Islet precursor cell (in vitro differentiated cells): ENCODE measurements around the gene RNF13.

Experiments
- DNase-seq: peaks from one replicate; pipeline ENCODE4 v3.0.0-alpha.2; 2018

The RNF13 gene

DNA sequence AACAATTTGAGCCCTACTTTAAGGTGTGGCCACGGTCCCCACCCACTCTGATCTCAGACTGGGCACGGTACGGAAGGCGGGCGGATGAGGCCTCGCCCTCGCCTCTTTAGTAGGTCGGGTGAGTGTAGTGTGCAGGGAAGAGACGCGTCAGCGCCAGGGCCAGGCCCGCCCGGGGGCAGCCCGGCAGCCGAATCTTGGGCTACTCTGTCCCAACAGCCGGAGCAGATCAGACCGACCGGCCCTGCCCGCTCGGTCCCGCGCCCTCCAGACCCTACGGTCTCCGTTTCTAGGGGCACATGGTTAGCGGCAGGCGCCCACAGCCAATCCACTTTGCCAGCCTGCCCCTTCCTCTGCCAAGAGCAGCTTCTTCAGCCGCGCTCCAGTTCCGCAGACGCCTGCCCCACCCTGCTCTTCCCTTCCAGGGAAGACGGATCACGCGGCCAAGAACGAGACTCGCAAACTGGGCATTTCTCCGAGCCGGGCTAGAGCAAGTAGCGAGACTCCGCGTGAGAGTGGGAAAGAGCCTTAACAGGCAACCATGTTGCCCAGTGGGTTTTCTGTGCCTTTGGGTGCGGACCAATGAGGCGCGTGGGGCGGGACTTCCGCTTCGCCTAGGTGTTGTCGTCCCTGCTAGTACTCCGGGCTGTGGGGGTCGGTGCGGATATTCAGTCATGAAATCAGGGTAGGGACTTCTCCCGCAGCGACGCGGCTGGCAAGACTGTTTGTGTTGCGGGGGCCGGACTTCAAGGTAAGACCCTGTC lies at the start of gene RNF13:
RNF13 (plus strand) TSS at position 610 of the 761 bp plus-strand sequence. CDS start 32,812 bp downstream, outside the sequence.
- DNase-seq: peak; percentile 97

- no peak for DNase-seq
Measured at GRCh38 chr3:149763565-149764195, 49.3 kb upstream of the RNF13 start.

DNA sequence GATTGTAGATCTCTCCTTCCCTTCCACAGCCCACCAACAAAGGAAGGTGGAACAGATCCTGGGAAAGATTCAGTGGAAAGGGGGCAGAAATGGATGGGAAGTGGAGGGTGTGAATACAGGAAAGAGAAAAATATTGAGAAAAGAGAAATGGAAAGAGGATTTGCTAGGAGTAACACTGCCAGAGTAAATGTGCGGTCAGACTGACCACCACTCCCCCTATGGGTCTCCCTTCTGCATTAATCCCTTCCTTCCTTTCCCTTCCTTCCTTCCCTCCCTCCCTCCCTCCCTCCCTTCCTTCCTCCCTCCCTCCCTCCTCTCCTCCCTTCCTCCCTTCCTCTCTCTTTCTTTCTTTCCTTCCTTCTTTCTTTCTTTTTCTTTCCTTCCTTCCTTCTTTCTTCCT lies 48.7 kb upstream of the RNF13 start:
- DNase-seq: no peak

DNA sequence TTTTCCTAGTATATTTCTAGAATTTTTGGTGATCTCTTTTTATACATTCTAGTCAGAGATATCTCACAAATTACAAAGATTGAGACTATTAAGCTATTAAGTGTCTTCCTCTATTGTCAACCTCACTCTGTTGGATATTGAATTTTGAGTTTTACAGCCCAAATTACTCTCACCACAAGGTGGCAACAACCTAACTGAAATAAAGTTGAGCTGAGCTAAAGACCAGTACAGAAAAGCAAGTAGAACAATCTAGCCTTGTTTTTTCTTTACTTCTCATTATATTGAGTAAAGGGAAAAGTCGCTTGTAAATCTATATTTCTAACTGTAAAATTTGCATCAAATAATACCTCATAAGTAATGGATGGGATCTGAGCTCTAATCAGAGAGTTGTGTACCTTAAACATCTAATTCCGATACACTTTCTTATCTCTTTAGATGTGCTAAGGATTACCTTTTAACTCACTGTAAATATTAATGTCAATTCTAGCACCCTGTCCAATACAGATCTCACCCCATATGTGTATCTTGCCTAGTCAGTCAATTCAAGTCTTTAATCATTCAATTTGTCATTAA lies 47.2 kb upstream of the RNF13 start:
- no peak for DNase-seq

DNA sequence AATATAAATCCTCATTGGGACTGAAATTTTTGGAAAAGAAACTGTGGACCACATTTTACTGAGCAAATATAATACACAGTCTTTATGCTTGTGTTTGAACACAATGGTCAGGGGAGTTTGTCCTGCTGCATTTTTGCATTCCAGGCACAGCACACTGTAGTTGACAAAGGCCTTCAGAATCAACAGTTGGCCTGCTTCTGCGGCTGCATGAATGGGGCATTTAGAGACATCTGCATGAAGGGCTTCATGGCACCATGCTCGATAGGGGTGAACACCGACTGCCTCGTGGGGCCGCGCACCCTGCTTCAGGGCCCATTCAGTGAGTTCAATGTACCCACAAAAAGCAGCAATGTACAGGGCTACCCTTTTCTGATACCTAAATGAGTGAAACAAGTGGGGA lies 45.3 kb upstream of the RNF13 start:
- no peak for DNase-seq

- DNase-seq: no peak
Measured at GRCh38 chr3:149768704-149769103, 44.3 kb upstream of the RNF13 start.

GRCh38 chr3:149770246-149770645 lies 42.8 kb upstream of the RNF13 start:
- DNase-seq: no peak

DNA sequence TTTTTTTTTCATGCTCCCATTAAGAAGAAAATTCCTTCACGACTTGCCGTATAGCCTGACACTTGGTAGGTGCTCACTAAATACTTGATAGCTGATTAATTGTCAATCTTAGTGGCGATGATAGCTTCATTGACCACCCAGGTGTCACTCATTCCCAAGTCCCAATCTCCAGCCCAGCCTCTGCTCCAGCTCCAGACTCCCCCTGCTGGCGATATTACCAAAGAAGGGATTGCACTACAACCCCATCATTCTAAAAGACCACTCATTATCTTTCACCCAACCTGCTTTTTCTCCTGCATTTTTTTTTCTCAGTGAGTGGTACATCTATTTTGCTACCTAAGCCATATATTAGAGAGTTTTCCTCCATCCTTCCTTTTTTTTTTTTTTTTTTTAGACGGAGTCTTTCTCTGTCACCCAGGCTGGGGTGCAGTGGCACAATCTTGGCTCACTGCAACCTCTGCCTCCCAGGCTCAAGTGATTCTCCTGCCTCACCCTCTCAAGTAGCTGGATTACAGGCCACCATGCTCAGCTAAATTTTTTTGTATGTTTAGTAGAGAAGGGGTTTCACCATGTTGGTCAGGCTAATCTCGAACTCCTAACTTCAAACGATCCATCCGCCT lies 41.3 kb upstream of the RNF13 start:
- peak; percentile 66 for DNase-seq

GRCh38 chr3:149772861-149773260 lies 40.2 kb upstream of the RNF13 start:
- no peak for DNase-seq

GRCh38 chr3:149776170-149776569 lies 36.8 kb upstream of the RNF13 start:
- DNase-seq: no peak

DNA sequence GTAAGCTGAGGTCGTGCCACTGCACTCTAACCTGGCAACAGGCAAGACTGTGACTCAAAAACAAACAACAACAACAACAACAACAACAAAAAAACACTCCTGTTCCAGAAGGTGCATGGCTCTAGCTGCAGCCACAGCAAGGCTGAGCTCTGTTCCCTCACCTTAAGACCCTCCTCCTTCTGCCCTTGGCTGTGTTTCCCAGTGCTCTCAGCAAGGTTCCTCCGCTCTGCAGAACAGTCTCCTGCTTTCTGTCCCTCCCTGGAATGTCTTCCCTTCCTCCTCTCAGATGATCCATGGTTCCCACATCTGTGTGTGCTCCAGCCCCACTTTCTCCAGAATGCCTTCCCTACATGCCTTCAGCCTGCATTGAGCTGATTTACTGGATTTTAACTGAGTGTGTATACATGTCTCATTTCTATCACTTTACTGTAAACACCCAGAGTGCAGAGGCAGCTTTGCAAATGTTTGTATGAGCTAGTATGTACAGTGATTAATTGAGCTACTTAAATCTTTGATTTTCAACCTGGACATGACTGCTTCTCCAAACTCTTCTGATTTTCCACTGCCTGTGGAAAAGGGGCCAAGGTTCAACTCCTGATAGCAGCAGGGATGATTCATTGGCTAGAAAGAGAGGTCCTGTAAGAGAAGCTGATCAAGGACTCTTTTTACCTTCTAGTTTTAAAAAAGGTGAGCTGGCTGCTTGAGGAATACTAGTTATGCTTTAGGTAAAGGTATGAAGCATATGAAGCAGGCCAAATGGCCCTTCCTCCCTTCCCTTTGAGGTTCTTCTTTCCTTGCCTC lies 35.4 kb upstream of the RNF13 start:
- no peak for DNase-seq

GRCh38 chr3:149781211-149781610 lies 31.8 kb upstream of the RNF13 start:
- no peak for DNase-seq

DNA sequence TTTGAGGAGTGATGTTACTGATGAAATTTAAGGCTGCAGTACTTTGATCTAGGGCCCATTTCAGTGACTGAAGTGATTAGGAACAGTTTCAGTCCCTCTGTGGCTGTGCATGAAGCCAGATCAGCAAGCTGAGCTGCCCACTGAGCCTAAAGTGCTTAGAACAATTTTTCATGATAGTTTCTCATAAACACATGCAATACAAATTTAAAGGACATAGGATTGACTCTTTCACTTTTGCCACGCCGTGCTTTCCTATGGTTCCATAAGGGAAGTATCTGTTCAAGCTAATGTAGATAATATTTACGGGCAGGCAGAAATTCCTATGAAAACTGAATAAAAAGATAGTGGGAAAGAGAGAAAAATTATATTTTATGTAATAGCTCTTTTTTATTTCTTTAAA lies 31.3 kb upstream of the RNF13 start:
- DNase-seq: no peak

GRCh38 chr3:149783576-149783975 lies 29.4 kb upstream of the RNF13 start:
- DNase-seq: no peak

DNA sequence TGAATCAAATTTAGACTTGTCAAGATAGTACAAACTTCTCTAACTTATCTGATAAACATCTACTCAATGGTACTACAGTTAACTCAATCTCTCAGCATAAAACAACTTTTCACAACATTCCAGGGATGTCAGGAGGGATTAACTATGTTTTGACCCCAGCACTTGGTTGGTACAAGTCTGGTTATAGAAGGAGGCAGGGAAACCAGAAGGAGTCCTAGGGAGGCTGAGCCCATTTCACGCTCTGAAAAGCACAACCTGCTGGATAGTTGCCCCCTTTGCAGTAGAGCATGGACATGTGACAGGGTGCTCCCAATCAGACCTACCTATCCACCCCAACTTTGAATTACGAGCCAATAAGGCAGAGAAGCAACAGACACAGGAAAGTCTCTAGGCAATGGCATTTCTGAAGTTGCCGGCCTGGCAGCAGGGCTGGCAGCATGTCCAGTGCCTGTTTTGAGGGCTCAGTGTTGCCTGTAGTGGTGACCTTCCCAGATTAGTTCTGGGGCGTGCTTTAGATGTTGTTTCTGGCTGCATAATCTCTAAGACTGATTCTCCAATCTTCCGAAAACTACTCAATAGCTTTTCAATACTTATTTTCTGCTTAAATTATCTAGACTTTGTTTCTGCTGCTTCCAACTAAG lies 28.8 kb upstream of the RNF13 start:
- DNase-seq: no peak

GRCh38 chr3:149790268-149790667 lies 22.7 kb upstream of the RNF13 start:
- DNase-seq: no peak

DNA sequence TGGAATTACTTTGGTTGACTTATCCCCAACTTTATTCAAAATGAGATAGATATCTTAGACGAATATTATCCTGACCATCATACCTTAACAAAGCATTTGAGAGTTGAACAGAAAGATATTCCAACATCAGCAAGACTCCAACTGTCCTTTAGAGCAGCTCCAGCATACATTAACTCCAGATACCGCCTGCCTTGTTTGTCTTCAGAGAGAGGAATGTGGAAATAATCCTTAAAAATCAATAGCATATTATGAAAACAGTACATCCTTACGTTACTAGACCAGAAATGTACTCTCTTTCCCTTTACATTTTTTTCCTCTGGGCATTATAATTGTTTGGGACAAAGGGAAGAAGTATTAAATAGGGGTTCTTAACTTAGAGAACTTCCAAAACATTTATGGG lies 22.3 kb upstream of the RNF13 start:
- no peak for DNase-seq

DNA sequence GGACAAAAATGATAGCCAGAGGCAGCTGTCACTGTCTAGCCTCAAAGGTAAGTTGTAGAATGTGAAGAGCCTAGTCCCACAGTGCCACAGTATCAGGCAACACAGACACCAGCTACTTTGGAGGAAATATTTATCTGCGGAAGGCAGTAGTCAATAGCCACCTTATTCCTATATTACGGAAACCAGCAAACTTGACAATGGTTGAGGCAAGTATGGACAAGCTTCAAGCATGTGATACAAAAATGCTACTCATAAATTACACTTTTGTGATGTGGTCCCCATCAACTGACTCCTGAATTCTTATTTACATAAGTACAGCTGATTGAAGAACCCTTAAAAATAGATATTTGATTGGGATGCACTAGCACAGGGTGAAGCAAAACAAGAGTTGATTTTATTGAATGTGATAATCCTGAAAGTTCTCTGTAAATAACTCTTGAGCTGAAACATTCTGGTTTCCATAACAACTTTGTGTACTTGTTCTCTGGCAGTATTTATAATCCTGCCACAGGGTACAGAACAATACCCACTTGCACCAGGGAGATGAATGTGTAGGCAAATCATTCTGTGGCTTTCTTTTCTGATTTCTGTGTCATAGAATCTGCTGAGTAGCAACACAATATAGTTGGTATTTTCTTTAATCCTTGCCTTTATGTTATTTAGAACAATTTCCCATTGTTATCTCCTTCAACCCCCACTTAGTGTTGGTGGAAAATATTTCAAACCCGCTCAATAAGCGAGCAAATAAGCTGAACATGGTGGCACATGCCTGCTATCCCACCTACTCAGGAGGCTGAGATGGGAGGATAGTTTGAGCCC lies 20.4 kb upstream of the RNF13 start, which contains the start of gene ANKUB1:
ANKUB1 (minus strand) TSS at position 103 of the 819 bp plus-strand sequence. CDS start 188 bp downstream, outside the sequence.
- DNase-seq: no peak

- DNase-seq: no peak
Measured at GRCh38 chr3:149796026-149796425, 17.0 kb upstream of the RNF13 start.

- no peak for DNase-seq
Measured at GRCh38 chr3:149800693-149801092, 12.3 kb upstream of the RNF13 start.

DNA sequence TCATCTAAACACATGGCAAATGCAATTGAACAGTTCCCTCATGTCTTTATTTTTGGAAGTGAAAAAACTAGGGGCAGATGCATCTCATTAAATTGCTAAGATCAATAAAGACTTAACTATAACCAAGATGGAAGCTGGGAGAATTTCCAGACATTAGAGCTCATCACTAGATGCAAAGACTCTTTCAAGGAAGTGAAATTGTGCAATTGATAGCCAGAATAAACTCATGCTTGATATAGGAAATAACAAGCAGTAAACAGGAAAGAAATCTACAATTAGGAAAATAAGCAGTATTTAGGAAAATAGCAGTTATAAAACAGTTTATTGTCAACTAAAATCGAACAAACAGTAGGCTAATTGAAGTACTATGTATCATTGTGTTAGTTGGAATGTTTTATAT lies 11.8 kb upstream of the RNF13 start:
- no peak for DNase-seq
